HG03571 (cell line): ENCODE measurements around the gene SMTNL2.
"Not testable (repeated sequence)": the region's sequence is repeated elsewhere in the genome, so short reads cannot be mapped to it uniquely, and the experiment has no call there.

Source experiments
- ATAC-seq: cut with Tn5 transposase; IDR thresholded peaks from one replicate; pipeline ENCODE4 v1.9.1; 2021; ENCODE audit not compliant: unreplicated experiment

Gene SMTNL2

DNA sequence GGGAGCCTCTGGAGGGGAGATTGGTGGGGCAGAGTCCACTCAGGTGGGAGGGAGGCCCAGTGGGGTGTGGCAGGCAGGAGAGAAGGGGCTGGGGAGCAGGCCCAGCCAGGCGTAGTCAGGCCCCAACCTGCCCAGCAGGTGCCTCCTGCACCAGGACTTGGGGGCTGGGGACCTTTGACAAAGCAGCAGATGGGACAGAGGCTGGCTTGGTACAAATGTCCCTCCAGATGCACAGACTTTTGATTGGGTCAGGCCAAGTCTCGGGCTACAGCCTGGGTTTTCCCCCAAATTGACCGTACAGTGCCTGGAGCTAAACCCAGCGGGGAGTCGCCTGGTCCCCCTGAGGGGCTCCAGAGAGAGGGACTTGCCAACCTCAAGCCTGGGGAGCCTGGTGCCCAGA is 24.4 kb upstream of the SMTNL2 start:
- no peak for ATAC-seq

DNA sequence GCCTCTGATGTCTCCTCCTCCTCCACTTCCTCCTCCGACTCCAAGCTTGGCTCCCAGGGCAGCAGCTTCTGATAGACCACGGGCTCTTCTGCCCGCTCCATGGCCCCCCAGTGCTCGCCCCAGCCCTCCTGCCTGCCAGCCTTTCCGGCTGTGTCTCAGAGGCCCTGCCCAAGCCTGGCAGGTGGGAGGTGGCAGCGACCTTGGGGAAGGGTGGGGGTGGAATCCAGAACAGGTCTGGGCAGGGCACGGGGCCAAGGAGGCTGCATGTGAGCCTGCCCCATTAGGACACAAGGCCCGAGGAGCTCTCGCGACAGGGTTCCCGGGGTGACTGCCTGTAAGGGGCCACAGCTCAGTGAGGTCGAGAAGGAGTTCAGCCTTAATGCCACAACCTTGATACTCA is 23.9 kb upstream of the SMTNL2 start, which contains the start of gene GGT6:
TSS of gene GGT6 (minus strand) at position 157 of the 400 bp plus-strand sequence. CDS start at position 101, 56 bp downstream.
- no peak for ATAC-seq

- no peak for ATAC-seq
Measured at GRCh38 chr17:4560837-4561256, 23.5 kb upstream of the SMTNL2 start.

- ATAC-seq = no peak
Measured at GRCh38 chr17:4562015-4562969, 22.0 kb upstream of the SMTNL2 start.

DNA sequence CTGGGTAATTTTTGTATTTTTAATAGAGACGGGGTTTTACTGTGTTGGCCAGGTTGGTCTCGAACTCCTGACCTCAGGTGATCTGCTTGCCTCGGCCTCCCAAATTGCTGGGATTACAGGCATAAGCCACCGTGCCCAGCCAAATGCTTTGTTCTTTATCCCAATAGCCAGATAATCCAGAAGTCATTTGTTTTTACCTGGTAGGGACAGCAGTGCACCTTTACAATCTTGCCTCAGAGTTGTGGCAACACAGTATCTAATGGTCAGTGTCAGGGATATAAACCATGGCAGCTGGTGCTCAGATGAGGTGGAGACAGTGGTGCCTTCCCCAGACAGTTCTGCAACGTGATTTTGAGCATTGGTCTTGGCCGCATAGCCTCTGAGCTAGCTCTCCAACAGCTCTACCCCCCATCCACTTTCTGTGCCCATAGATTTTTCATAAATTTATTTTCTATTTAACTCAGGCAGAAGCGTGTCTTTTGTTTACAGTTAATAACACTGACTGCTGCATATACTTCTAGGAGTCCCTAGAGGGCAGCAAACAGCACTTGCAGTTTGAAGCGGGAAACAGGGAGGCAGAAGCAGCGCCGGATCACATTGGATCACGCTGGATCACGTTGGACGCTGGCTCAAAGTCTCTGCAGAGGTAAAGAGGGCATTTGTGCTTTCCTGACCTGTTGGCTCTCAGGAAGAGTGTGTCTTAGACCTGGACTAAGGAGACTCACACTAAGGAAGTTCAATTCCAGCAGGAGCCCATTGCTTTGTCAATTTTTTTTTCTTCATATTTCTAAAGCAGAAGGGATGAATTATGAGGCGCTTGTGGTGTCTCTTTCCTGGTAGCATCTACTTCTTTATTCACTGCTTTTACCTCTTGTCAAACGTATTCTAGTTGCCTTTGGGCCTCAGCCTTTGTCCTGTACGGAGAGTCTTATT is 18.9 kb upstream of the SMTNL2 start:
- ATAC-seq = no peak

DNA sequence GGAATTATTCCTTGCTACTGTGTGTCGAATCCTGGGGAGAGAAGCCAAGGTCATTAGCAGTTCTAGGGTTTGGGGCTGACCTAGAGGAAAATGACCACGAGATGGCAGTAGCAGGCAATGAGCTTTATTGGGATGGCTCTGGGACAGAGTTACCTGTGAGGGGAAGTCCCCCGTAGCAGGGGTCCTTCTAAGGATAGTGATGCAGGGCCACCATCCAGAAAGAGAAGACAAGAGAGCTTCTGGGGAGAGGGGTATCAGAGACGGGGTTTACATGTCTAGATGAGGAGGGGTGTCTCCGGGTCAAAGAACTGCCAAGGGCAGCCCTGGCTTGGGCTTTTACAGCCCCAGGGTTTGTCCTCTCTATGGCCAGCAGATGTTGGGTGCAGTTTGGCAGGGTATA is 17.5 kb upstream of the SMTNL2 start:
- no peak for ATAC-seq

DNA sequence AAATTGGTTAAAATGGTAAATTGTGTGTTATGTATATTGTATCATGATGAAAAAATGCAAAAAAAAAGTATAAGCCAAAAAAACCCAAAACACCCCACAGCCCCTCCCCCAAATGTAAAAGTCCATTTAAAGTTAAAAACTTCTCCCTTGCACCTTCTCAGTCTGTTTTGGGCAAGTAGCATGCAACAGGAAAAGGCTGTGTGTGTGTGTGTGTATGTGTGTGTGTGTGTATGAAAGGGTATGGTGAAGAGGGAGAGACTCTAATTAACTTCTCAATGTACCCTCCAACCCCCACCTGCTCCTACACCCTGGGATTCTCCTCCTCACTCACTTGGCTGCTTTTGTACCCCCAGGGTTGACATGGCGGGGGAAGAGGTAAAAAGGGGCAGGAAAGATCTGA is 14.7 kb upstream of the SMTNL2 start:
- ATAC-seq = no peak

DNA sequence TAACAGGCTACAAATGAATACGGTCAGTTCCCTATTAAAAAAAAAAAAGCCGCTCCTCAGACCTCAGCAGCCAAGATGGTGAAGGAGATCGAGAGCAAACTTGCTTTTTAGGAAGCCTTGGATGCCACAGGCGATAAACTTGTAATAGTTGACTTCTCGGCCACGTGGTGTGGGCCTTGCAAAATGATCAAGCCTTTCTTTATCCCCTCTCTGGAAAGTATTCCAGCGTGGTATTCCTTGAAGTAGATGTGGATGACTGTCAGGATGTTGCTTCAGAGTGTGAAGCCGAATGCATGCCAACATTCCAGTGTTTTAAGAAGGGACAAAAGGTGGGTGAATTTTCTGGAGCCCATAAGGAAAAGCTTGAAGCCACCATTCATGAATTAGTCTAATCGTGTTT is 12.2 kb upstream of the SMTNL2 start:
- no peak for ATAC-seq

GRCh38 chr17:4573115-4573514 is 11.2 kb upstream of the SMTNL2 start:
- no peak for ATAC-seq

GRCh38 chr17:4573669-4574068 is 10.7 kb upstream of the SMTNL2 start:
- no peak for ATAC-seq

DNA sequence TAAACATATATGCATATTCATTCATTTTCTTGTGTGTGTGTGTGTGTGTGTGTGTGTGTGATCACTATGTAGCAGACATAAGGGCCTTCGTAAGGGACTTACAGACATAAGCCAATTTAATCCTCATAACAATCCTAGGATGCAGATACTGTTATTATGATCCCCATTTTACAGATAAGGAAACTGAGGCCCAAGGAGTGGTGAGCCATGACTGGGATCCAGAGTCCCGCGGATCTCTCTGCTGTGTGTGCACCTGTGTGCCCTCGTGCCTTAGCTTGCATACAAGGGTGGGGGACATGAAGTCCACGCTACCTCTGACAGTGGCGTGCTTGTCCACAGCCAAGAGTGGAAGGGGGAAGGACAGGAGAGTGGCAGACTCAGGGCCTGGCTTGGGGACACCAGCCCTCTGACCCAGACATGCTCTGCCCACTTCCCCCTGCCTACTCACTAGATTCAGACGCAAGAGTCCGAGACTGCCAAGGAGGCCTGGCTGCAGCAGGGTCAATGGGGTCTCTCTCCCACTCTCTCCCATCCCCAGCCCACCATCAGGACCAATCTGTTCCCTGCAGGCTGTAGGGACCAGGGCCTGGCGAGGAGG is 9.8 kb upstream of the SMTNL2 start:
- no peak for ATAC-seq

DNA sequence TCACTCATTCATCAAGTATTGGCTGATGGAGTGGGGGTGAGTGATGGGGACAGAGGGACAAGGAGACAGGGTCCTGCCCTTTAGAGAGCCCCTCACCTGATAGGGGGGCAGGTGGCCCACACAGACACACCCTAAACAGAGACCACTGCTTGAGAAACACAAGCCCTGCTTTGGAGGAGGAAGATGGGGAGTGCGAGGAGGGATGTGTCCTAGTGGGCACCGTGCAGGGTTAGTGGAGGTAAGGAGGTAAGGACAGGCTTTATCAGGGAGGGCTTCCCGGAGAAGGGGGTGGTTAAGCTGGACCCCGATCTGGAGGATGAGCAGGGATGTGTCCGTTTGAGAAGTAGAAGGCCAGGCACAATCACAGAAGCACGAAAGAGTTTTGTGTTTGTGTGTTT is 8.2 kb upstream of the SMTNL2 start:
- no peak for ATAC-seq

DNA sequence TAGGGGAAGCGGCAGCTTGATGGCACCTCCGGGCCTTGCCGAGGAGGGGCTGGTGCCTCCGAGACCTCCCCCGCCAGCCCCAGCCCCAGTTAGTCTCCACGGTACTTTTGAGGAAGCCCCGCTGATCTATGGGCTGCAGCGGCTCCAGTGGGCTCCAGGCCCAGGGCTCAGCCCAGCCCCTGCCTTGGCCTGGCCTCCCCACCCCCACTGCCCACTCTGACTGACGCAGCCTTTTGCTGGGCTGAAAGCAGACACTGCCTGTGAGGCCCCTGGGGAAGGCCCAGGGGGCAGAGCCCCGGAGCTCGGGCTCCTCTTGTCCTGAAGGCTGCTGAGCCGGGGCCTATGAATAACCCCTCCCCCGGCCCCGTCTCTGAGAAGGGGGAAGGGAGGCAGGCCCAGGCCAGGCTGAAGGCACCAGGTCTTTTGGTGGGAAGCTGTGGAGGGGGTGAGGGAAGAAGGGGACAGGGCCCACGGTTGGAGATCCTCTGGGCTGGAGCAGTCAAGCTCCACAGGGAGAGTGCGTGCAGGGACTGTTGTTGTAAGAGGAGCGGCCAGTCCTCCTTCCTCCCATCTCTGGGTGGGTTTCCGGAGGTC is 7.5 kb upstream of the SMTNL2 start:
- ATAC-seq = no peak

DNA sequence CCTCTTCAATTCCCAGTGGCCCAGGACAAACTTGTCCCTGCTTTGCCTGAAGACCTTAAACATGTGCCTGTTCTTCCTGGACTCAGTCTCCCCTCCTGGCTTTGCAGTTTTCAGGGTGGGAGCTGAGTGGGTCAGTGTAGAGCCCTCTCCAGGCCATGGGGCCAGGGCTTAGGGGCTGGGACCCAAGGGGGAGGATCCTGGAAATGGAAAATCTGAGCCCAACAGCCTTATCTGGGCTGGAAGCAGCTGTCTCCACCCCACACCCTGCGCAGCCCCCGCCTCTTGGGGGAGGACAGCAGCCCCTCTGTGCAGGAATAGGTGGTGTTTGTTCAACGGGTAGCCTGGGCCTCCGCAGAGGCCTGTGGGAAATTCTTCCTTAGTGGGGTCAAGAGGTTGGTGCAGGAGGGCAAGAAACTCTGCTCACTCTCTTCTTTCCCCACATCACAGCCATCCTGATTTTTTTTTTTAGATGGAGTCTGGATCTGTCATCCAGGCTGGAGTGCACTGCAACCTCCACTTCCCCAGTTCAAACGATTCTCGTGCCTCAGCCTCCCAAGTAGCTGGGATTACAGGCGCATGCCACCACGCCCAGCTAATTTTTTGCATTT is 6.8 kb upstream of the SMTNL2 start:
- ATAC-seq = no peak

DNA sequence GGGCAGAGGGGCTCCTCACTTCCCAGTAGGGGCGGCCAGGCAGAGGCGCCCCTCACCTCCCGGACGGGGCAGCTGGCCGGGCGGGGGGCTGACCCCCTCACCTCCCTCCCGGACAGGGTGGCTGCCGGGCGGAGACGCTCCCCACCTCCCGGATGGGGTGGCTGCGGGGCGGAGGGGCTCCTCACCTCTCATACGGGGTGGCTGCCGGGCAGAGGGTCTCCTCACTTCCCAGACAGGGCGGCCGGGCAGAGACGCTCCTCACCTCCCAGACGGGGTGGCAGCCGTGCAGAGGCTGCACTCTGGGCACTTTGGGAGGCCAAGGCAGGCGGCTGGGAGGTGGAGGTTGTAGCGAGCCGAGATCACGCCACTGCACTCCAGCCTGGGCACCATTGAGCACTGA is 6.0 kb upstream of the SMTNL2 start:
- ATAC-seq = not testable (repeated sequence)

DNA sequence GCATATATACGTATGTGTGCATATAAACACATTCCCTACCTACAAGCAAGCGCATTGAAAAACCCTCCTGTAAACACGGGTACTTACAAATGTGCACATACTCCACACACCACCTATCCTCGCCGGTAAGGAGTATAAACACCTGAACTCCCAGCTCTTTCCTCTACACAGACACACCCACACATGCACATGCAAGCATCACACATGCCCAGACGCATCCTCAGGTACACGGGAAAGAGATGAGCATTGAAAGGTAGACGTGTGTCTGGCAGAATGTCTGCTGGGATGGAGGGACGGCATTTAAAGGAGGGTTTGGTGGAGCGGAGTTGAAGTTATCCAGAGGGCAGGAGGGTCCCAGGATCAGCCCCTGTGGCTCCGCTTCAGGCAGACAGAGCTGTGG is 4.7 kb upstream of the SMTNL2 start:
- no peak for ATAC-seq

GRCh38 chr17:4580291-4580690 is 4.0 kb upstream of the SMTNL2 start:
- no peak for ATAC-seq

- ATAC-seq = no peak
Measured at GRCh38 chr17:4582101-4582501, 2.2 kb upstream of the SMTNL2 start.

DNA sequence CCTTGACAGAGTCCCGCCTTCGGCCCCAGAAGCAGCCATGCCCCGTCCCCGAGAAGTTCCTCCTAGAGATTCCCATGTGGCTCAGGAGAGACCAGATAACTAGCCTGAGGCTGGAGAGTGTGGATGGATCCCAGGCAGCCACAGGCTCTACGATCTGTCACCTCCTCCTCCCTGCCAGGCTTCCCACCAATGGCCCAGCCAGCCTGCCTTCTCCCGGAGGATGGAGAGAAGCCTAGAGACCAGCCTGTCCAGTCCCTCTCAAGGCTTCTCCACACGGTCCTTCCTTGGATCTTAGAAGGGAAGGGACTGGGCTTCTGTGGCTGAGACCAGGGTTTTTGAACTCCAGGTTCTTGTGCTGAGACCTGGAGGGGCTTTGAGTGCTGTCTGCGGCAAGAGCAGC is 1.6 kb upstream of the SMTNL2 start:
- ATAC-seq = no peak

DNA sequence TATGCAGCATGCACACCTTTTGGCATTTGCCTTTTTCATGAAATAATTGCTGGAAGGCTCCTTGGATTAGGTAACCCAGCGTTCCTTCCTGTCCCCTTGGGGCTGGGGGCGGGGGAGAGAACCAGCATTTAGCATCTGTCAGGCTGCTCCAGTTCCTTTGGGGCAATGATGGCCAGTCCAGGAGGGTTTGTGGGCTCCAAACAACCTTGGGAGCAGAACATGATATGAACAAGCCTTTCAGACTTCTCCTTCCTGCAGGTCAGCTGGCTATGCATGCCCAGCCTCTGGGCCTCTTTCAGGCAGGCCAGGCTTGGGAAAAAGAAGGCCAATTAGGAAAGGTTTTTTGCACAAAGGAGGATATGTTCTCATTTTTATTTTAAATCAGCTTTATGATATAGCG is 1.1 kb upstream of the SMTNL2 start:
- no peak for ATAC-seq

DNA sequence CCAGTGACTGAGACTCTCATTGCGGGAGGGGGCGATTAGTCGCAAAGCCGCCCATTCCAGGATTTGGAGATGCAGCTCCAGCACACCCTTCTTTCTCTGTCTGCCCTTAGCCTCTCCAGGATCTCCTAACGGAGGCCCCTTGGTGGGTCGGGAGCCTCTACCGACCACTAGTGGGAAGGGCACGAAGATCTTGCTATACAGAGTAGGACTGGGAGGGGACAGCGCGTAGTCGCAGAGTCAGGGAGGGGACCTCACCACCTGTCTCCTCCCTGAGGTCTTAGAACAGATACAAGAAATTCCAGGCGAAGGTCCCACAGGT is 588 bp upstream of the SMTNL2 start:
- no peak for ATAC-seq
